Tibial nerve (tissue), 4 donors: Measurements from ENCODE around the gene CHRNA10. TPM values are rescaled to one million over a fixed set of nuclear protein-coding genes. Genes with fewer than 3 reads are reported as not detected.

Experiments used
- DNase-seq, 2 donors: peaks; one replicate each; pipeline ENCODE4 v3.0.0-alpha.2; 2019; ENCODE audit warnings: low spot score in 2 of 2
- H3K27ac ChIP-seq, 4 donors: fragments of 200-600 bp; sonication (generic) in 3 of 4; one replicate each; pipeline ENCODE4 v1.5.1; 2017 to 2019; ENCODE audit warnings: mild to moderate bottlenecking in 1 of 4
- H3K27me3 ChIP-seq, 2 donors: fragments of 200-600 bp; sonication (generic) in 1 of 2; one replicate each; pipeline versions ENCODE4 v1.5.1 to v1.6.0; 2017 to 2019
- H3K36me3 ChIP-seq, 3 donors: fragments of 200-600 bp; sonication (generic); one replicate each; pipeline ENCODE4 v1.5.1; 2018 to 2019
- H3K4me1 ChIP-seq, 4 donors: fragments of 200-600 bp; sonication (generic) in 3 of 4; one replicate each; pipeline ENCODE4 v1.5.1; 2017 to 2019
- H3K4me3 ChIP-seq, 4 donors: fragments of 200-600 bp; sonication (generic) in 3 of 4; one replicate each; pipeline ENCODE4 v1.5.1; 2017 to 2019; ENCODE audit warnings: mild to moderate bottlenecking in 1 of 4, moderate library complexity in 1 of 4
- H3K9me3 ChIP-seq, 4 donors: fragments of 200-600 bp; sonication (generic) in 3 of 4; one replicate each; pipeline ENCODE4 v1.5.1; 2017 to 2019
- EP300 ChIP-seq, 2 donors: sonication (generic); formaldehyde crosslinking; IDR thresholded peaks; one replicate each; pipeline ENCODE4 v1.6.1; 2017; ENCODE audit warnings: antibody characterized with exemption in 2 of 2, mild to moderate bottlenecking in 1 of 2
- POLR2A ChIP-seq, 2 donors: fragments of 450-650 bp; IDR thresholded peaks; one replicate each; pipeline ENCODE4 v1.6.1; 2017; ENCODE audit warnings: antibody characterized with exemption in 2 of 2, mild to moderate bottlenecking in 2 of 2, moderate library complexity in 2 of 2
- WGBS, 2 donors: methylation state at CpG; one replicate each; pipeline ENCODE4 v1.1.5; 2018; 5-methylcytosine and 5-hydroxymethylcytosine counted together
- total RNA-seq, 4 donors: library from RNA; depleted of rRNA; stranded (reverse); fragments of >200 nt; gene quantifications; one replicate each; pipeline ENCODE4 v1.1.0, GENCODE V29; 2016
- TF ChIP-seq, protein P1 (sequence below), 5 experiments: fragments of 200-600 bp in 3 of 5; fragments of 450-650 bp in 2 of 5; sonication (generic) in 3 of 5; IDR thresholded peaks; one replicate each; pipeline ENCODE4 v1.5.1; 2016 to 2019; ENCODE audit warnings: antibody characterized with exemption in 5 of 5, mild to moderate bottlenecking in 3 of 5, moderate library complexity in 2 of 5

The CHRNA10 gene
- total RNA-seq, 4 donors from 2014 or later = 0.42 to 2.1 (median 0.83) TPM

DNA sequence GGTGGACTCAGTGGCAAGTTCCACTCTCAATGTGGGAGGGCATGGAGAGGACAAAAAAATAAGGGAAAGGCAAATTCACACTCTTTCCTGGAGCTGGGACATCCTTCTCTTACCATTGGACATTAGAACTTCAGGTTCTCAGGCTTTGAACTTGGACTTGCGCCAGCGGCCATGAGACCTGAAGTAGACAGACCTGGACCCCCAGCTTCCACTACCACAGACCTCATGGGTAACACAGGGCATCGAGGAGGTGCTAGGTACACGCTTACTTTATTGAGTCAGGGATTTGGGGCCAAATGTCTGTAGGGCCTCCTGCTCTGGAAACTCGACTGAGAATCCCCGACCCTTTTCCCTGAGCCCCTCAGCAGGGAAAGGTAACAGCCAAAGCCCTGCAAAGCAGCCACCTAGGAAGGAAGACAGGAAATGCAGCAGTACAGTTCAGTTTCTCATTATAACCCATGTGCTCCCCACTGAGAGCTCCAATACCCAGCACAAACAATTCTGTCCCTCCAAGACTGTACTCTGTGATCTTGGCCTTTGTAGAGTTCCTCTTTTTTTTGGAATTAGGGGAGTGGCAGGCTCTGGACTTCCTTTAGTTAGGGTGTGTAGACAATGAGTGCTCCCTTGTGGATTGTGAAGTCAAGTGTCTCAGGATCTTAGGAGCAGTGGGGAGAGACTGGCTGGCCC lies 5.7 kb downstream of the CHRNA10 start:
- 87 to 95% methylated on average over 6 of the region's 6 CpGs for WGBS, 2 donors
- Histone ChIP-seq H3K4me3 (no peak overlapping the region), H3K36me3 (peaks cover 0 to 69% (median 0%) of the 10 kb centered on the region in 3 donors), H3K4me1 (peaks cover 0 to 6% (median 0%) of the 10 kb centered on the region in 4 donors), H3K27ac (no peak overlapping the region), H3K9me3 (no peaks in the 10 kb centered on the region), H3K27me3 (no peaks in the 10 kb centered on the region)
- no peak for DNase-seq
- TF ChIP-seq EP300 (IDR thresholded peaks at IDR 0.05) (no peak), POLR2A (IDR thresholded peaks at IDR 0.05) (no peak)
- TF ChIP-seq, protein P1, sequence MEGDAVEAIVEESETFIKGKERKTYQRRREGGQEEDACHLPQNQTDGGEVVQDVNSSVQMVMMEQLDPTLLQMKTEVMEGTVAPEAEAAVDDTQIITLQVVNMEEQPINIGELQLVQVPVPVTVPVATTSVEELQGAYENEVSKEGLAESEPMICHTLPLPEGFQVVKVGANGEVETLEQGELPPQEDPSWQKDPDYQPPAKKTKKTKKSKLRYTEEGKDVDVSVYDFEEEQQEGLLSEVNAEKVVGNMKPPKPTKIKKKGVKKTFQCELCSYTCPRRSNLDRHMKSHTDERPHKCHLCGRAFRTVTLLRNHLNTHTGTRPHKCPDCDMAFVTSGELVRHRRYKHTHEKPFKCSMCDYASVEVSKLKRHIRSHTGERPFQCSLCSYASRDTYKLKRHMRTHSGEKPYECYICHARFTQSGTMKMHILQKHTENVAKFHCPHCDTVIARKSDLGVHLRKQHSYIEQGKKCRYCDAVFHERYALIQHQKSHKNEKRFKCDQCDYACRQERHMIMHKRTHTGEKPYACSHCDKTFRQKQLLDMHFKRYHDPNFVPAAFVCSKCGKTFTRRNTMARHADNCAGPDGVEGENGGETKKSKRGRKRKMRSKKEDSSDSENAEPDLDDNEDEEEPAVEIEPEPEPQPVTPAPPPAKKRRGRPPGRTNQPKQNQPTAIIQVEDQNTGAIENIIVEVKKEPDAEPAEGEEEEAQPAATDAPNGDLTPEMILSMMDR (IDR thresholded peaks at IDR 0.05) = no peak

GRCh38 chr11:3664032-3664630 lies 7.1 kb downstream of the CHRNA10 start:
- TF ChIP-seq POLR2A (IDR thresholded peaks at IDR 0.05) (no peak), EP300 (IDR thresholded peaks at IDR 0.05) (no peak)
- TF ChIP-seq, protein P1 (IDR thresholded peaks at IDR 0.05) = no peak
- H3K4me3 ChIP-seq = no peak overlapping the region
- H3K36me3 ChIP-seq = peaks cover 0 to 56% (median 0%) of the 10 kb centered on the region in 3 donors
- H3K27me3 ChIP-seq = no peaks in the 10 kb centered on the region
- H3K9me3 ChIP-seq = no peaks in the 10 kb centered on the region
- peaks cover 0 to 6% (median 0%) of the 10 kb centered on the region in 4 donors for H3K4me1 ChIP-seq
- no peak for DNase-seq
- WGBS, 2 donors = 85 to 88% methylated on average over 10 of the region's 10 CpGs
- H3K27ac ChIP-seq = no peak overlapping the region

DNA sequence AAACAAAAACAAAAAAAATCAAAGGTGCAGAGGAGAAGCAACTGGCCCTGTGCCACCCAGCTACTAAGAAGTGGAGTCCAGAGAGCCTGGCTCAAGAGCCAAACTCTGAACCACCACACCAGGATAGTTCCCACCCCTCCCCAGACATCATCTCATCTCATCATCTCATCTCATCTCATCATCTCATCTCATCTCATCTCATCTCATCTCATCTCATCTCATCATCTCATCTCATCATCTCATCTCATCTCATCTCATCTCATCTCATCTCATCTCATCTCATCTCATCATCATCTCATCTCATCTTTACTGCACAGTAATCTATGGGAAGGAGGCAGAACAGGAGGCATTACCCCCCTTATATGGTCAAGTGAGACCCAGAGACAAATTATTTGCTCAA lies 8.3 kb downstream of the CHRNA10 start:
- Histone ChIP-seq H3K9me3 (no peaks in the 10 kb centered on the region), H3K36me3 (peaks cover 0 to 43% (median 0%) of the 10 kb centered on the region in 3 donors), H3K4me3 (no peak overlapping the region), H3K4me1 (peaks cover 0 to 6% (median 0%) of the 10 kb centered on the region in 4 donors), H3K27ac (no peak overlapping the region), H3K27me3 (no peaks in the 10 kb centered on the region)
- TF ChIP-seq, protein P1 (IDR thresholded peaks at IDR 0.05) = no peak
- TF ChIP-seq EP300 (IDR thresholded peaks at IDR 0.05) = no peak
- TF ChIP-seq POLR2A (IDR thresholded peaks at IDR 0.05) = no peak
- no peak for DNase-seq

GRCh38 chr11:3660960-3661359 lies 10.2 kb downstream of the CHRNA10 start:
- no peak overlapping the region for H3K27ac ChIP-seq
- no peak overlapping the region for H3K4me3 ChIP-seq
- peaks cover 0 to 4% (median 0%) of the 10 kb centered on the region in 4 donors for H3K4me1 ChIP-seq
- H3K27me3 ChIP-seq = no peaks in the 10 kb centered on the region
- H3K36me3 ChIP-seq = peaks cover 0 to 24% (median 0%) of the 10 kb centered on the region in 3 donors
- H3K9me3 ChIP-seq = no peaks in the 10 kb centered on the region
- 90 to 100% methylated on average over 2 of the region's 2 CpGs for WGBS, 2 donors
- no peak for TF ChIP-seq EP300 (IDR thresholded peaks at IDR 0.05)
- DNase-seq = no peak

GRCh38 chr11:3659595-3660515 lies 11.3 kb downstream of the CHRNA10 start:
- no peaks in the 10 kb centered on the region for H3K27me3 ChIP-seq
- H3K36me3 ChIP-seq = peaks cover 0 to 13% (median 0%) of the 10 kb centered on the region in 3 donors
- no peak for DNase-seq
- TF ChIP-seq, protein P1 (IDR thresholded peaks at IDR 0.05) = no peak
- TF ChIP-seq EP300 (IDR thresholded peaks at IDR 0.05) (no peak), POLR2A (IDR thresholded peaks at IDR 0.05) (no peak)
- no peak overlapping the region for H3K4me3 ChIP-seq
- H3K27ac ChIP-seq = no peak overlapping the region
- no peaks in the 10 kb centered on the region for H3K9me3 ChIP-seq
- WGBS, 2 donors = 92 to 93% methylated on average over 23 to 33 of the region's 33 CpGs
- H3K4me1 ChIP-seq = no peaks in the 10 kb centered on the region
